Measurements from ENCODE around the gene IRF8.
A peak's percentile ranks its signal among the peaks of the same experiment; 100 is the strongest.

The IRF8 gene

DNA sequence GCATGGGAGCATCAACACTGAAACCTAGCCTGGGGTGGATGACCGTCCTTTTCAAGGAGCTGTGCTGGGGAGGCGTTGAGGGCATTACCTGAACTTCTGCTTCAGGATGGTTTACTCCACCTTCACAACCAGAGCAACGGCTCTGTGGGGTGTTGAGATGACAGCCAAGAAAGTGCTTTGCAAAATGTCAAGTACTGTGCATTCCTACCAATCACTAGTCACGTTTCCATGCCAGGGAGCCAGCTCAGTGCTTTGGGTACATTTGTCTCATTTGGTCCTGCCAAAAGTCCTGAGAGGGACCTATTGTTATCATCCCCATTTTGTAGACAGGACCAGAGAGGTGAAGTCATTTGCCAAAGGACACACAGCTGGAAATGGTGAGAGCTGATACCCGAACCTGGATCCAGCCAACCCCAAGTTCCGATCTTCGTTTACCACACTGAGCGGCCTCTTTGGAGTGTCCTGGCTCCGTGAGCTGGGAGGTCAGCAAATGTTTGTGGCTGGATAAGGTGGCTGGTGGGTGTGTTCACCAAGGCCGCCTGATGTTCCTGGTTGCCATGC lies 61.6 kb downstream of the IRF8 start:
- no peak overlapping the region for H3K4me3 ChIP-seq (ENCODE audit: low read length)
- no peak for DNase-seq (ENCODE audit: low read depth)
- TF ChIP-seq, protein P1, sequence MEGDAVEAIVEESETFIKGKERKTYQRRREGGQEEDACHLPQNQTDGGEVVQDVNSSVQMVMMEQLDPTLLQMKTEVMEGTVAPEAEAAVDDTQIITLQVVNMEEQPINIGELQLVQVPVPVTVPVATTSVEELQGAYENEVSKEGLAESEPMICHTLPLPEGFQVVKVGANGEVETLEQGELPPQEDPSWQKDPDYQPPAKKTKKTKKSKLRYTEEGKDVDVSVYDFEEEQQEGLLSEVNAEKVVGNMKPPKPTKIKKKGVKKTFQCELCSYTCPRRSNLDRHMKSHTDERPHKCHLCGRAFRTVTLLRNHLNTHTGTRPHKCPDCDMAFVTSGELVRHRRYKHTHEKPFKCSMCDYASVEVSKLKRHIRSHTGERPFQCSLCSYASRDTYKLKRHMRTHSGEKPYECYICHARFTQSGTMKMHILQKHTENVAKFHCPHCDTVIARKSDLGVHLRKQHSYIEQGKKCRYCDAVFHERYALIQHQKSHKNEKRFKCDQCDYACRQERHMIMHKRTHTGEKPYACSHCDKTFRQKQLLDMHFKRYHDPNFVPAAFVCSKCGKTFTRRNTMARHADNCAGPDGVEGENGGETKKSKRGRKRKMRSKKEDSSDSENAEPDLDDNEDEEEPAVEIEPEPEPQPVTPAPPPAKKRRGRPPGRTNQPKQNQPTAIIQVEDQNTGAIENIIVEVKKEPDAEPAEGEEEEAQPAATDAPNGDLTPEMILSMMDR (conservative IDR thresholded peaks at IDR 0.05; ENCODE audit: low read length): no peak

GRCh38 chr16:85961988-85962915 lies 63.3 kb downstream of the IRF8 start:
- DNase-seq (ENCODE audit: low read depth): no peak
- H3K4me3 ChIP-seq (ENCODE audit: low read length): no peak overlapping the region
- TF ChIP-seq, protein P1 (conservative IDR thresholded peaks at IDR 0.05; ENCODE audit: low read length): no peak

DNA sequence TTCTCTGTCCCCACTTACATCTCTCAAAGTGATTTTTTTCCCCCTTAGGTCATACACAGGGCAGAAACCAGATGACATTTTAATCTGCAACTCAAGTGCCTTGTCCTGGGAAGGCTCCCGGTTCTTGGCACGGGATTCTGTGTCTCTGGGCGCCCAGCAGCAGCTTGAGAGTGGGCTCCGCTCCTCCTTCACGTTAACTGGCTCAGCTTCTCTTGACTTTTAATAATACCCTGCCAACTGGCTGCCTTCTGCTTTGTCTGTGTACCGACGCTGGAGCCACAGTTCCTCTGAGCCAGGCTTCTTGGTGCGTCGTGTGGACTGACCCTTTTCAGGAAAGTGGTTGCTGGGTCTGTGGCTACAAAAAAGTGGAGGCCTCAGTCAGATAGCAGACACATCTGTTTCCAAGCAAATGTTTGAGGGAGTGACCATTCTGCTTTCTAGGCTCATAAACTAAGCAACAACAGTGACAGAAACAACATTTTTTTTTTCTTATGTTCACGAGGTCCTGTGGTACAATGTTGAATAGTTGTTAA lies 64.9 kb downstream of the IRF8 start:
- TF ChIP-seq, protein P1 (conservative IDR thresholded peaks at IDR 0.05; ENCODE audit: low read length): no peak
- H3K4me3 ChIP-seq (ENCODE audit: low read length): no peak overlapping the region
- DNase-seq (ENCODE audit: low read depth): peak; percentile 26

DNA sequence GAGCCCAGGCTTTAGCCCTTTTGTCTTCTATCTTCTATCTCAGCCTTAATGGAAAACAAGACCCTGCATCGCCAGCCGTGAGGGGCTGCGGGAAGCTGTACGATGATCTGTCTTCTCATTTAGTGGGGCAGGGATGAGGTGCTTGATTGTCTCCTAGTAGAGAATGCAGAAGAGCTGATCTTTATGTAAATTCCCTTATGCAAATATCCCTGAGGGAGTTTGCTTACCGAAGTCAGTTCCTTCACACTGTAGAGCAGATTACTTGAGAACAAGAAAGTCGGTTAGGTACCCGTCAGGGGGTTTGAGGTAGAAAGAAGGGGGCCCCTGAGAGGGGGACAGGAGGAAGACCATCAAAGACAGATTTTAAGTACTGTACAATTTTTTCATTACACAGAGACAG lies 66.2 kb downstream of the IRF8 start:
- no peak for DNase-seq (ENCODE audit: low read depth)
- TF ChIP-seq, protein P1 (conservative IDR thresholded peaks at IDR 0.05; ENCODE audit: low read length): no peak
- no peak overlapping the region for H3K4me3 ChIP-seq (ENCODE audit: low read length)

GRCh38 chr16:85967111-85967510 lies 68.1 kb downstream of the IRF8 start:
- TF ChIP-seq, protein P1 (conservative IDR thresholded peaks at IDR 0.05; ENCODE audit: low read length): no peak
- no peak for DNase-seq (ENCODE audit: low read depth)
- H3K4me3 ChIP-seq (ENCODE audit: low read length): no peak overlapping the region

DNA sequence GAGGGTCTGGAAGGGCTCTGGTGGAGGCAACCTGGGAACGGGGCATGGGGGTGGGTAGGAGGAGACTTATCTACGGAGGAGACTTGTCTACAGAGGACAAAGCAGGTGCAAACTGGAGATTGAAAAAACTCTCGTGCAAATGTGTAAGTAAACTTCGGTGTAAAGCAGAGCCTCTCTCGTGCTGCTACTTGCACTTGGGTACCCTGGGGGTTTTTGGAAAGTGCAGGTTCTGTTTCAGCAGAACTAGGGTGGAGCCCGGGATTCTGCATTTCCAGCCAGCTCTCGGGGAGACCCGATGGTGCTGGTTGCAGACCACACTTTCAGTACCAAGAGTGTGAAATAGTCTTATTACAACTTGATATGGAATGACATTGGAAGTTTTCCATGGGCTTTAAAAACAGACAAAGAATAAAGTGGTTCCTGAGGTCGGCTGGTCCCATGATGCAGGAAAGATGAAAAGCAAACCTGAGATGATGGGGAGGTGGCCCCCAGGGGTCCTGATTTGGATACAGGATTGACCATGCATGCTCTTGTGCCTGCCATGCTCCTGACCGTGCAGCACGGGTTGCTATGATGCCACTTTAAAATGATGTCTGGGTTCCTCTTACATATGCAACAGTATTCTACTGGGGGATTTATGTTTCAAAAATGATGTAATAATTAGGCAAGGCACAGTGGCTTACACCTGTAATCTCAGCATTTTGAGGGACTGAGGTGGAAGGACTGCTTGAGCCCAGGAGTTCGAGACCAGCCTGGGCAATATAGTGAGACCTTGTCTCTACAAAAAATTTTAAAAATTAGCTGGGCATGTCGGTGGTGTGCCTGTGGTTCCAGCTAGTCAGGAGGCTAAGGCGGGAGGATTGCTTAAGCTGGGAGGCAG lies 69.3 kb downstream of the IRF8 start:
- no peak overlapping the region for H3K4me3 ChIP-seq (ENCODE audit: low read length)
- TF ChIP-seq, protein P1 (conservative IDR thresholded peaks at IDR 0.05; ENCODE audit: low read length): no peak
- no peak for DNase-seq (ENCODE audit: low read depth)

Measured in AG10803 (cell line).